Kidney (tissue), 14 donors: ENCODE results near the gene NFATC4. TPM values are rescaled to one million over a fixed set of nuclear protein-coding genes. Genes with fewer than 3 reads are reported as not detected.

Experiments used
- DNase-seq, 5 donors: peaks; one replicate each; pipeline ENCODE4 v3.0.0-alpha.2; 2013 to 2020
- FAIRE-seq: peaks from 2 replicates; lab custom pipeline; 2012; peaks lifted over from hg19 to GRCh38; lab: Jason Lieb, UNC
- H3K27ac ChIP-seq, 2 donors: one replicate each; pipeline ENCODE4 v1.7.0; 2013; ENCODE audit warnings: low read depth in 2 of 2, low read length in 2 of 2, inconsistent platforms in 1 of 2
- H3K27me3 ChIP-seq: one replicate; pipeline ENCODE4 v1.7.1; 2013; ENCODE audit warnings: low read length, inconsistent platforms; ENCODE audit not compliant: control insufficient read depth, insufficient read depth
- H3K36me3 ChIP-seq, 3 donors: one replicate each; pipeline versions ENCODE4 v1.7.0 to v1.7.1; 2013; ENCODE audit warnings: low read length in 3 of 3, control low read depth in 1 of 3, inconsistent platforms in 1 of 3; ENCODE audit not compliant: insufficient read depth in 3 of 3, control insufficient read depth in 2 of 3
- H3K4me1 ChIP-seq, 3 donors: one replicate each; pipeline versions ENCODE4 v1.7.0 to v1.7.1; 2013; ENCODE audit warnings: low read length in 3 of 3, inconsistent platforms in 1 of 3, low read depth in 1 of 3; ENCODE audit not compliant: control insufficient read depth in 2 of 3, insufficient read depth in 2 of 3
- H3K4me3 ChIP-seq, 3 donors: one replicate each; pipeline versions ENCODE4 v1.7.0 to v1.8.1; 2013; ENCODE audit warnings: low read length in 3 of 3, control low read depth in 1 of 3, inconsistent platforms in 1 of 3
- H3K9ac ChIP-seq, 3 donors: one replicate each; pipeline versions ENCODE4 v1.7.0 to v1.7.1; 2013; ENCODE audit warnings: low read length in 3 of 3, control low read depth in 1 of 3, inconsistent platforms in 1 of 3
- H3K9me3 ChIP-seq, 3 donors: one replicate each; pipeline versions ENCODE4 v1.7.0 to v1.7.1; 2013; ENCODE audit warnings: low read length in 3 of 3, control low read depth in 1 of 3, inconsistent platforms in 1 of 3; ENCODE audit not compliant: control insufficient read depth in 2 of 3, insufficient read depth in 1 of 3
- CTCF ChIP-seq: IDR thresholded peaks from 3 replicates; pipeline ENCODE4 v1.5.1; 2012; ENCODE audit warnings: mild to moderate bottlenecking, moderate library complexity, borderline replicate concordance; ENCODE audit not compliant: insufficient read depth; ENCODE audit errors: extremely low read depth
- intact Hi-C: fragments of 100-400 bp; cut with DNase I; formaldehyde crosslinking; loops from one replicate; pipeline ENCODE4 v1.11.1; 2022
- polyA plus RNA-seq: library from polyadenylated mRNA; stranded (reverse); fragments of 350-450 nt; fragmentation: Illumina TruSeq; extraction: RNeasy Lipid Tissue Mini Kit (QIAGEN cat#74804); gene quantifications from one replicate; pipeline ENCODE4 v1.2.3, GENCODE V29; 2014; ENCODE audit warnings: low read depth, low replicate concordance; ENCODE audit not compliant: insufficient read depth
- total RNA-seq: library from RNA; stranded (reverse); fragmentation: NEBNext Ultra II Directional; extraction: Animal tissue kit (Norgen Biotek cat#: 25700); gene quantifications from one replicate; pipeline ENCODE4 v1.2.1, GENCODE V29; 2021
- donor health status: control.
- donor health status: control.
- donor health status: control.
- donor health status: control.
- donor health status: control.
- donor health status: DM: yes; HTN: yes; CAD: no.
- donor health status: Normal renal cell carcinoma (clear cell type).

Gene NFATC4
- total and polyA plus RNA-seq, 2 donors from 2014 or later, result 38.9 to 45.3 TPM

GRCh38 chr14:24395609-24396582 is 27.9 kb downstream of the NFATC4 start:
- DNase-seq (no peak), FAIRE-seq (no peak)
- Histone ChIP-seq H3K9me3 (no peaks in the 10 kb centered on the region), H3K36me3 (no peaks in the 10 kb centered on the region), H3K4me1 (peaks cover 13 to 15% (median 15%) of the 10 kb centered on the region in 3 donors), H3K9ac (no peak overlapping the region), H3K27me3 (no peaks in the 10 kb centered on the region), H3K4me3 (no peak overlapping the region), H3K27ac (no peak overlapping the region)
- intact Hi-C loops, result no loop called here
- TF ChIP-seq CTCF, result no peak

GRCh38 chr14:24397639-24398292 is 29.8 kb downstream of the NFATC4 start:
- no peak for FAIRE-seq
- H3K9ac ChIP-seq, result no peak overlapping the region
- no peak for DNase-seq
- H3K9me3 ChIP-seq, result no peaks in the 10 kb centered on the region
- no peaks in the 10 kb centered on the region for H3K36me3 ChIP-seq
- H3K27ac ChIP-seq, result peak overlapping the region in 1 of 2 donors; percentile 40
- H3K4me1 ChIP-seq, result peaks cover 13 to 17% (median 14%) of the 10 kb centered on the region in 3 donors
- no peaks in the 10 kb centered on the region for H3K27me3 ChIP-seq
- intact Hi-C loops, result no loop called here
- no peak for TF ChIP-seq CTCF
- H3K4me3 ChIP-seq, result peak overlapping the region in 2 of 3 donors; percentile 20 to 31

GRCh38 chr14:24398293-24398652 is 30.3 kb downstream of the NFATC4 start:
- intact Hi-C loops, result no loop called here
- Histone ChIP-seq H3K27ac (peak overlapping the region; percentile 40 to 41), H3K9ac (no peak overlapping the region), H3K27me3 (no peaks in the 10 kb centered on the region), H3K4me3 (peak overlapping the region in 1 of 3 donors; percentile 31), H3K36me3 (no peaks in the 10 kb centered on the region), H3K4me1 (peaks cover 13 to 19% (median 17%) of the 10 kb centered on the region in 3 donors), H3K9me3 (no peaks in the 10 kb centered on the region)
- FAIRE-seq, result no peak
- TF ChIP-seq CTCF, result no peak
- peak; percentile 81 to 96 (median 85) for DNase-seq
